ENCODE results near the gene RELT. TPM values are rescaled to one million over a fixed set of nuclear protein-coding genes. Genes with fewer than 3 reads are reported as not detected.

The RELT gene
- total and polyA plus RNA-seq, 2 experiments from 2014 or later = 2.0 to 6.3 TPM

GRCh38 chr11:73409431-73409830 lies 33.2 kb downstream of the RELT start:
- H3K4me2 ChIP-seq = no peak overlapping the region
- Mint-ChIP-seq H3K4me1 (no peaks in the 10 kb centered on the region), H3K27ac (no peak overlapping the region), H3K36me3 (ENCODE audit: low read depth) (peaks cover 11% of the 10 kb centered on the region), H3K9me3 (no peaks in the 10 kb centered on the region), H3K4me3 (no peak overlapping the region), H3K27me3 (ENCODE audit: insufficient read depth, low read depth, poor library complexity) (peaks cover 3% of the 10 kb centered on the region)
- H3K36me3 ChIP-seq (ENCODE audit: insufficient read depth) = no peaks in the 10 kb centered on the region
- peaks cover 3% of the 10 kb centered on the region for H4K20me1 ChIP-seq (replicated peaks; ENCODE audit: insufficient read depth)
- H2AFZ ChIP-seq = no peak overlapping the region
- H3K27me3 ChIP-seq (ENCODE audit: insufficient read depth) = no peaks in the 10 kb centered on the region
- H3K79me2 ChIP-seq (replicated peaks; ENCODE audit: insufficient read depth) = no peaks in the 10 kb centered on the region
- TF ChIP-seq NANOG (IDR thresholded peaks at IDR 0.05; ENCODE audit: borderline replicate concordance) (no peak), CTCF (conservative IDR thresholded peaks at IDR 0.05; ENCODE audit: low read depth in 2 of 2) (no peak), EZH2 (IDR thresholded peaks at IDR 0.05; ENCODE audit: low read depth, unreplicated experiment) (no peak), ZNF114 (CRISPR knock-in tag; IDR thresholded peaks at IDR 0.05) (no peak), ZNF331 (CRISPR knock-in tag; IDR thresholded peaks at IDR 0.05; ENCODE audit: low read depth) (no peak), JUNB (IDR thresholded peaks at IDR 0.05; ENCODE audit: unreplicated experiment) (no peak), POLR2AphosphoS5 (IDR thresholded peaks at IDR 0.05; ENCODE audit: low read depth) (no peak)
- TF ChIP-seq, protein P1, sequence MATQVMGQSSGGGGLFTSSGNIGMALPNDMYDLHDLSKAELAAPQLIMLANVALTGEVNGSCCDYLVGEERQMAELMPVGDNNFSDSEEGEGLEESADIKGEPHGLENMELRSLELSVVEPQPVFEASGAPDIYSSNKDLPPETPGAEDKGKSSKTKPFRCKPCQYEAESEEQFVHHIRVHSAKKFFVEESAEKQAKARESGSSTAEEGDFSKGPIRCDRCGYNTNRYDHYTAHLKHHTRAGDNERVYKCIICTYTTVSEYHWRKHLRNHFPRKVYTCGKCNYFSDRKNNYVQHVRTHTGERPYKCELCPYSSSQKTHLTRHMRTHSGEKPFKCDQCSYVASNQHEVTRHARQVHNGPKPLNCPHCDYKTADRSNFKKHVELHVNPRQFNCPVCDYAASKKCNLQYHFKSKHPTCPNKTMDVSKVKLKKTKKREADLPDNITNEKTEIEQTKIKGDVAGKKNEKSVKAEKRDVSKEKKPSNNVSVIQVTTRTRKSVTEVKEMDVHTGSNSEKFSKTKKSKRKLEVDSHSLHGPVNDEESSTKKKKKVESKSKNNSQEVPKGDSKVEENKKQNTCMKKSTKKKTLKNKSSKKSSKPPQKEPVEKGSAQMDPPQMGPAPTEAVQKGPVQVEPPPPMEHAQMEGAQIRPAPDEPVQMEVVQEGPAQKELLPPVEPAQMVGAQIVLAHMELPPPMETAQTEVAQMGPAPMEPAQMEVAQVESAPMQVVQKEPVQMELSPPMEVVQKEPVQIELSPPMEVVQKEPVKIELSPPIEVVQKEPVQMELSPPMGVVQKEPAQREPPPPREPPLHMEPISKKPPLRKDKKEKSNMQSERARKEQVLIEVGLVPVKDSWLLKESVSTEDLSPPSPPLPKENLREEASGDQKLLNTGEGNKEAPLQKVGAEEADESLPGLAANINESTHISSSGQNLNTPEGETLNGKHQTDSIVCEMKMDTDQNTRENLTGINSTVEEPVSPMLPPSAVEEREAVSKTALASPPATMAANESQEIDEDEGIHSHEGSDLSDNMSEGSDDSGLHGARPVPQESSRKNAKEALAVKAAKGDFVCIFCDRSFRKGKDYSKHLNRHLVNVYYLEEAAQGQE (IDR thresholded peaks at IDR 0.05; ENCODE audit: unreplicated experiment) = no peak
- TF ChIP-seq, protein P2, sequence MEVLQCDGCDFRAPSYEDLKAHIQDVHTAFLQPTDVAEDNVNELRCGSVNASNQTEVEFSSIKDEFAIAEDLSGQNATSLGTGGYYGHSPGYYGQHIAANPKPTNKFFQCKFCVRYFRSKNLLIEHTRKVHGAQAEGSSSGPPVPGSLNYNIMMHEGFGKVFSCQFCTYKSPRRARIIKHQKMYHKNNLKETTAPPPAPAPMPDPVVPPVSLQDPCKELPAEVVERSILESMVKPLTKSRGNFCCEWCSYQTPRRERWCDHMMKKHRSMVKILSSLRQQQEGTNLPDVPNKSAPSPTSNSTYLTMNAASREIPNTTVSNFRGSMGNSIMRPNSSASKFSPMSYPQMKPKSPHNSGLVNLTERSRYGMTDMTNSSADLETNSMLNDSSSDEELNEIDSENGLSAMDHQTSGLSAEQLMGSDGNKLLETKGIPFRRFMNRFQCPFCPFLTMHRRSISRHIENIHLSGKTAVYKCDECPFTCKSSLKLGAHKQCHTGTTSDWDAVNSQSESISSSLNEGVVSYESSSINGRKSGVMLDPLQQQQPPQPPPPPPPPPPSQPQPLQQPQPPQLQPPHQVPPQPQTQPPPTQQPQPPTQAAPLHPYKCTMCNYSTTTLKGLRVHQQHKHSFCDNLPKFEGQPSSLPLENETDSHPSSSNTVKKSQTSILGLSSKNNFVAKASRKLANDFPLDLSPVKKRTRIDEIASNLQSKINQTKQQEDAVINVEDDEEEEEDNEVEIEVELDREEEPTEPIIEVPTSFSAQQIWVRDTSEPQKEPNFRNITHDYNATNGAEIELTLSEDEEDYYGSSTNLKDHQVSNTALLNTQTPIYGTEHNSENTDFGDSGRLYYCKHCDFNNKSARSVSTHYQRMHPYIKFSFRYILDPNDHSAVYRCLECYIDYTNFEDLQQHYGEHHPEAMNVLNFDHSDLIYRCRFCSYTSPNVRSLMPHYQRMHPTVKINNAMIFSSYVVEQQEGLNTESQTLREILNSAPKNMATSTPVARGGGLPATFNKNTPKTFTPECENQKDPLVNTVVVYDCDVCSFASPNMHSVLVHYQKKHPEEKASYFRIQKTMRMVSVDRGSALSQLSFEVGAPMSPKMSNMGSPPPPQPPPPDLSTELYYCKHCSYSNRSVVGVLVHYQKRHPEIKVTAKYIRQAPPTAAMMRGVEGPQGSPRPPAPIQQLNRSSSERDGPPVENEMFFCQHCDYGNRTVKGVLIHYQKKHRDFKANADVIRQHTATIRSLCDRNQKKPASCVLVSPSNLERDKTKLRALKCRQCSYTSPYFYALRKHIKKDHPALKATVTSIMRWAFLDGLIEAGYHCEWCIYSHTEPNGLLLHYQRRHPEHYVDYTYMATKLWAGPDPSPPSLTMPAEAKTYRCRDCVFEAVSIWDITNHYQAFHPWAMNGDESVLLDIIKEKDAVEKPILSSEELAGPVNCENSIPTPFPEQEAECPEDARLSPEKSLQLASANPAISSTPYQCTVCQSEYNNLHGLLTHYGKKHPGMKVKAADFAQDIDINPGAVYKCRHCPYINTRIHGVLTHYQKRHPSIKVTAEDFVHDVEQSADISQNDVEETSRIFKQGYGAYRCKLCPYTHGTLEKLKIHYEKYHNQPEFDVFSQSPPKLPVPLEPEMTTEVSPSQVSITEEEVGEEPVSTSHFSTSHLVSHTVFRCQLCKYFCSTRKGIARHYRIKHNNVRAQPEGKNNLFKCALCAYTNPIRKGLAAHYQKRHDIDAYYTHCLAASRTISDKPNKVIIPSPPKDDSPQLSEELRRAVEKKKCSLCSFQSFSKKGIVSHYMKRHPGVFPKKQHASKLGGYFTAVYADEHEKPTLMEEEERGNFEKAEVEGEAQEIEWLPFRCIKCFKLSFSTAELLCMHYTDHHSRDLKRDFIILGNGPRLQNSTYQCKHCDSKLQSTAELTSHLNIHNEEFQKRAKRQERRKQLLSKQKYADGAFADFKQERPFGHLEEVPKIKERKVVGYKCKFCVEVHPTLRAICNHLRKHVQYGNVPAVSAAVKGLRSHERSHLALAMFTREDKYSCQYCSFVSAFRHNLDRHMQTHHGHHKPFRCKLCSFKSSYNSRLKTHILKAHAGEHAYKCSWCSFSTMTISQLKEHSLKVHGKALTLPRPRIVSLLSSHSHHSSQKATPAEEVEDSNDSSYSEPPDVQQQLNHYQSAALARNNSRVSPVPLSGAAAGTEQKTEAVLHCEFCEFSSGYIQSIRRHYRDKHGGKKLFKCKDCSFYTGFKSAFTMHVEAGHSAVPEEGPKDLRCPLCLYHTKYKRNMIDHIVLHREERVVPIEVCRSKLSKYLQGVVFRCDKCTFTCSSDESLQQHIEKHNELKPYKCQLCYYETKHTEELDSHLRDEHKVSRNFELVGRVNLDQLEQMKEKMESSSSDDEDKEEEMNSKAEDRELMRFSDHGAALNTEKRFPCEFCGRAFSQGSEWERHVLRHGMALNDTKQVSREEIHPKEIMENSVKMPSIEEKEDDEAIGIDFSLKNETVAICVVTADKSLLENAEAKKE (CRISPR knock-in tag; IDR thresholded peaks at IDR 0.05) = no peak
- TF ChIP-seq, protein P3, sequence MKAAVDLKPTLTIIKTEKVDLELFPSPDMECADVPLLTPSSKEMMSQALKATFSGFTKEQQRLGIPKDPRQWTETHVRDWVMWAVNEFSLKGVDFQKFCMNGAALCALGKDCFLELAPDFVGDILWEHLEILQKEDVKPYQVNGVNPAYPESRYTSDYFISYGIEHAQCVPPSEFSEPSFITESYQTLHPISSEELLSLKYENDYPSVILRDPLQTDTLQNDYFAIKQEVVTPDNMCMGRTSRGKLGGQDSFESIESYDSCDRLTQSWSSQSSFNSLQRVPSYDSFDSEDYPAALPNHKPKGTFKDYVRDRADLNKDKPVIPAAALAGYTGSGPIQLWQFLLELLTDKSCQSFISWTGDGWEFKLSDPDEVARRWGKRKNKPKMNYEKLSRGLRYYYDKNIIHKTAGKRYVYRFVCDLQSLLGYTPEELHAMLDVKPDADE (IDR thresholded peaks at IDR 0.05) = no peak
- H3K4me3 ChIP-seq = no peak overlapping the region
- no peaks in the 10 kb centered on the region for H3K4me1 ChIP-seq (ENCODE audit: insufficient read depth)
- DNase-seq (ENCODE audit: low spot score) = no peak
- ATAC-seq = no peak
- no peak overlapping the region for H3K27ac ChIP-seq (ENCODE audit: low read depth)
- no peaks in the 10 kb centered on the region for H3K9me2 ChIP-seq (ENCODE audit: insufficient read depth)
- no peaks in the 10 kb centered on the region for H3F3A ChIP-seq (replicated peaks; ENCODE audit: low read depth)

Data from GM23338 (cell line).